Measurements from ENCODE around the gene TFEC. TPM values are rescaled to one million over a fixed set of nuclear protein-coding genes. Genes with fewer than 3 reads are reported as not detected.
"Not testable (repeated sequence)": the region's sequence is repeated elsewhere in the genome, so short reads cannot be mapped to it uniquely, and the experiment has no call there.

TFEC gene
- total and polyA plus RNA-seq, 2 experiments from 2014 or later: not detected

DNA sequence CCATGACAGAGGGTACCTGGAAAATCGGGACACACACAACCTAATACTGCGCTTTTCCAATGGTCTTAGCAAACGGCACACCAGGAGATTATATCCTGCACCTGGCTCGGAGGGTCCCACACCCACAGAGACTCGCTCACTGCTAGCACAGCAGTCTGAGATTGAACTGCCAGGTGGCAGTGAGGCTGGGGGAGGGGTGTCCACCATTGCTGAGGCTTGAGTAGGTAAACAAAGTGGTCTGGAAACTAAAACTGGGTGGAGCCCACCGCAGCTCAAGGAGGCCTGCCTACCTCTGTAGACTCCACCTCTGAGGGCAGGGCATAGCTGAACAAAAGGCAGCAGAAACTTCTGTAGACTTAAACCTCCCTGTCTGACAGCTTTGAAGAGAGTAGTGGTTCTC lies 16.7 kb upstream of the TFEC start:
- not testable (repeated sequence) for H3K27me3 ChIP-seq (ENCODE audit: insufficient read depth); DNase-seq (ENCODE audit: low spot score); ATAC-seq; H3K36me3 ChIP-seq (ENCODE audit: insufficient read depth); H3F3A ChIP-seq (replicated peaks; ENCODE audit: low read depth); H3K4me3 Mint-ChIP-seq; H4K20me1 ChIP-seq (replicated peaks; ENCODE audit: insufficient read depth); H3K27ac ChIP-seq (ENCODE audit: low read depth); H3K27me3 Mint-ChIP-seq (ENCODE audit: insufficient read depth, low read depth, poor library complexity); H3K79me2 ChIP-seq (replicated peaks; ENCODE audit: insufficient read depth); H3K4me1 Mint-ChIP-seq; H3K4me3 ChIP-seq; H3K27ac Mint-ChIP-seq; H2AFZ ChIP-seq; H3K4me2 ChIP-seq; H3K4me1 ChIP-seq (ENCODE audit: insufficient read depth); H3K9me2 ChIP-seq (ENCODE audit: insufficient read depth)
- Mint-ChIP-seq H3K36me3 (ENCODE audit: low read depth) (peaks cover 21% of the 10 kb centered on the region), H3K9me3 (peaks cover 34% of the 10 kb centered on the region)

DNA sequence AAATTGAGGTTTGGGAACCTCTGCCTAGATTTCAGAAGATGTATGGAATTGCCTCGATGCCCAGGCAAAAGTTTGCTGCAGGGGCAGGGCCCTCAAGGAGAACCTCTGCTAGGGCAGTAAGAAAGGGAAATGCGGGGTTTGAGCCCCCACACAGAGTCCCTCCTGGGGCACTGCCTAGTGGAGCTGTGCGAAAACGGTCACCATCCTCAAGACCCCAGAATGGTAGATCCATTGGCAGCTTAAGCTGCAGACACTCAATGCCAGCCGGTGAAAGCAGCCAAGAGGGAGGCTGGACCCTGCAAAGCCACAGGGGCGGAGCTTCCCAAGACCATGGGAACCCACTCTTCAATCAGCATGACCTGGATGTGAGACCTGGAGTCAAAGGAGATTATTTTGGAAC lies 15.0 kb upstream of the TFEC start:
- peaks cover 11% of the 10 kb centered on the region for H3K4me1 Mint-ChIP-seq
- no peak overlapping the region for H3K27ac ChIP-seq (ENCODE audit: low read depth)
- ATAC-seq: no peak
- no peak overlapping the region for H3K4me3 ChIP-seq
- peaks cover 9% of the 10 kb centered on the region for H3K4me1 ChIP-seq (ENCODE audit: insufficient read depth)
- no peak overlapping the region for H2AFZ ChIP-seq
- H3K36me3 Mint-ChIP-seq (ENCODE audit: low read depth): peaks cover 21% of the 10 kb centered on the region
- no peaks in the 10 kb centered on the region for H3F3A ChIP-seq (replicated peaks; ENCODE audit: low read depth)
- H3K27ac Mint-ChIP-seq: no peak overlapping the region
- peaks cover 34% of the 10 kb centered on the region for H3K9me3 Mint-ChIP-seq
- no peaks in the 10 kb centered on the region for H3K9me2 ChIP-seq (ENCODE audit: insufficient read depth)
- no peak for DNase-seq (ENCODE audit: low spot score)
- H3K36me3 ChIP-seq (ENCODE audit: insufficient read depth): 0 out of 2 replicates have a peak, but pooled peaks cover 5% of the 10 kb centered on the region
- H3K27me3 ChIP-seq (ENCODE audit: insufficient read depth): no peaks in the 10 kb centered on the region
- H3K4me3 Mint-ChIP-seq: no peak overlapping the region
- no peaks in the 10 kb centered on the region for H3K79me2 ChIP-seq (replicated peaks; ENCODE audit: insufficient read depth)
- no peaks in the 10 kb centered on the region for H4K20me1 ChIP-seq (replicated peaks; ENCODE audit: insufficient read depth)
- H3K4me2 ChIP-seq: no peak overlapping the region
- peaks cover 6% of the 10 kb centered on the region for H3K27me3 Mint-ChIP-seq (ENCODE audit: insufficient read depth, low read depth, poor library complexity)
- TF ChIP-seq, protein P1, sequence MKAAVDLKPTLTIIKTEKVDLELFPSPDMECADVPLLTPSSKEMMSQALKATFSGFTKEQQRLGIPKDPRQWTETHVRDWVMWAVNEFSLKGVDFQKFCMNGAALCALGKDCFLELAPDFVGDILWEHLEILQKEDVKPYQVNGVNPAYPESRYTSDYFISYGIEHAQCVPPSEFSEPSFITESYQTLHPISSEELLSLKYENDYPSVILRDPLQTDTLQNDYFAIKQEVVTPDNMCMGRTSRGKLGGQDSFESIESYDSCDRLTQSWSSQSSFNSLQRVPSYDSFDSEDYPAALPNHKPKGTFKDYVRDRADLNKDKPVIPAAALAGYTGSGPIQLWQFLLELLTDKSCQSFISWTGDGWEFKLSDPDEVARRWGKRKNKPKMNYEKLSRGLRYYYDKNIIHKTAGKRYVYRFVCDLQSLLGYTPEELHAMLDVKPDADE (IDR thresholded peaks at IDR 0.05): no peak
- no peak for TF ChIP-seq EZH2phosphoT487 (IDR thresholded peaks at IDR 0.05; ENCODE audit: unreplicated experiment)
- no peak for TF ChIP-seq CREB1 (CRISPR knock-in tag; IDR thresholded peaks at IDR 0.05; ENCODE audit: low read depth)
- no peak for TF ChIP-seq EZH2 (IDR thresholded peaks at IDR 0.05; ENCODE audit: low read depth, unreplicated experiment)
- TF ChIP-seq, protein P2, sequence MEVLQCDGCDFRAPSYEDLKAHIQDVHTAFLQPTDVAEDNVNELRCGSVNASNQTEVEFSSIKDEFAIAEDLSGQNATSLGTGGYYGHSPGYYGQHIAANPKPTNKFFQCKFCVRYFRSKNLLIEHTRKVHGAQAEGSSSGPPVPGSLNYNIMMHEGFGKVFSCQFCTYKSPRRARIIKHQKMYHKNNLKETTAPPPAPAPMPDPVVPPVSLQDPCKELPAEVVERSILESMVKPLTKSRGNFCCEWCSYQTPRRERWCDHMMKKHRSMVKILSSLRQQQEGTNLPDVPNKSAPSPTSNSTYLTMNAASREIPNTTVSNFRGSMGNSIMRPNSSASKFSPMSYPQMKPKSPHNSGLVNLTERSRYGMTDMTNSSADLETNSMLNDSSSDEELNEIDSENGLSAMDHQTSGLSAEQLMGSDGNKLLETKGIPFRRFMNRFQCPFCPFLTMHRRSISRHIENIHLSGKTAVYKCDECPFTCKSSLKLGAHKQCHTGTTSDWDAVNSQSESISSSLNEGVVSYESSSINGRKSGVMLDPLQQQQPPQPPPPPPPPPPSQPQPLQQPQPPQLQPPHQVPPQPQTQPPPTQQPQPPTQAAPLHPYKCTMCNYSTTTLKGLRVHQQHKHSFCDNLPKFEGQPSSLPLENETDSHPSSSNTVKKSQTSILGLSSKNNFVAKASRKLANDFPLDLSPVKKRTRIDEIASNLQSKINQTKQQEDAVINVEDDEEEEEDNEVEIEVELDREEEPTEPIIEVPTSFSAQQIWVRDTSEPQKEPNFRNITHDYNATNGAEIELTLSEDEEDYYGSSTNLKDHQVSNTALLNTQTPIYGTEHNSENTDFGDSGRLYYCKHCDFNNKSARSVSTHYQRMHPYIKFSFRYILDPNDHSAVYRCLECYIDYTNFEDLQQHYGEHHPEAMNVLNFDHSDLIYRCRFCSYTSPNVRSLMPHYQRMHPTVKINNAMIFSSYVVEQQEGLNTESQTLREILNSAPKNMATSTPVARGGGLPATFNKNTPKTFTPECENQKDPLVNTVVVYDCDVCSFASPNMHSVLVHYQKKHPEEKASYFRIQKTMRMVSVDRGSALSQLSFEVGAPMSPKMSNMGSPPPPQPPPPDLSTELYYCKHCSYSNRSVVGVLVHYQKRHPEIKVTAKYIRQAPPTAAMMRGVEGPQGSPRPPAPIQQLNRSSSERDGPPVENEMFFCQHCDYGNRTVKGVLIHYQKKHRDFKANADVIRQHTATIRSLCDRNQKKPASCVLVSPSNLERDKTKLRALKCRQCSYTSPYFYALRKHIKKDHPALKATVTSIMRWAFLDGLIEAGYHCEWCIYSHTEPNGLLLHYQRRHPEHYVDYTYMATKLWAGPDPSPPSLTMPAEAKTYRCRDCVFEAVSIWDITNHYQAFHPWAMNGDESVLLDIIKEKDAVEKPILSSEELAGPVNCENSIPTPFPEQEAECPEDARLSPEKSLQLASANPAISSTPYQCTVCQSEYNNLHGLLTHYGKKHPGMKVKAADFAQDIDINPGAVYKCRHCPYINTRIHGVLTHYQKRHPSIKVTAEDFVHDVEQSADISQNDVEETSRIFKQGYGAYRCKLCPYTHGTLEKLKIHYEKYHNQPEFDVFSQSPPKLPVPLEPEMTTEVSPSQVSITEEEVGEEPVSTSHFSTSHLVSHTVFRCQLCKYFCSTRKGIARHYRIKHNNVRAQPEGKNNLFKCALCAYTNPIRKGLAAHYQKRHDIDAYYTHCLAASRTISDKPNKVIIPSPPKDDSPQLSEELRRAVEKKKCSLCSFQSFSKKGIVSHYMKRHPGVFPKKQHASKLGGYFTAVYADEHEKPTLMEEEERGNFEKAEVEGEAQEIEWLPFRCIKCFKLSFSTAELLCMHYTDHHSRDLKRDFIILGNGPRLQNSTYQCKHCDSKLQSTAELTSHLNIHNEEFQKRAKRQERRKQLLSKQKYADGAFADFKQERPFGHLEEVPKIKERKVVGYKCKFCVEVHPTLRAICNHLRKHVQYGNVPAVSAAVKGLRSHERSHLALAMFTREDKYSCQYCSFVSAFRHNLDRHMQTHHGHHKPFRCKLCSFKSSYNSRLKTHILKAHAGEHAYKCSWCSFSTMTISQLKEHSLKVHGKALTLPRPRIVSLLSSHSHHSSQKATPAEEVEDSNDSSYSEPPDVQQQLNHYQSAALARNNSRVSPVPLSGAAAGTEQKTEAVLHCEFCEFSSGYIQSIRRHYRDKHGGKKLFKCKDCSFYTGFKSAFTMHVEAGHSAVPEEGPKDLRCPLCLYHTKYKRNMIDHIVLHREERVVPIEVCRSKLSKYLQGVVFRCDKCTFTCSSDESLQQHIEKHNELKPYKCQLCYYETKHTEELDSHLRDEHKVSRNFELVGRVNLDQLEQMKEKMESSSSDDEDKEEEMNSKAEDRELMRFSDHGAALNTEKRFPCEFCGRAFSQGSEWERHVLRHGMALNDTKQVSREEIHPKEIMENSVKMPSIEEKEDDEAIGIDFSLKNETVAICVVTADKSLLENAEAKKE (CRISPR knock-in tag; IDR thresholded peaks at IDR 0.05): no peak
- TF ChIP-seq STAT1 (IDR thresholded peaks at IDR 0.05; ENCODE audit: unreplicated experiment): no peak
- TF ChIP-seq JUNB (IDR thresholded peaks at IDR 0.05; ENCODE audit: unreplicated experiment): no peak
- TF ChIP-seq ZNF331 (CRISPR knock-in tag; IDR thresholded peaks at IDR 0.05; ENCODE audit: low read depth): no peak
- no peak for TF ChIP-seq POLR2AphosphoS5 (IDR thresholded peaks at IDR 0.05; ENCODE audit: low read depth)
- no peak for TF ChIP-seq NANOG (IDR thresholded peaks at IDR 0.05; ENCODE audit: borderline replicate concordance)
- no peak for TF ChIP-seq ZNF114 (CRISPR knock-in tag; IDR thresholded peaks at IDR 0.05)
- TF ChIP-seq, protein P3, sequence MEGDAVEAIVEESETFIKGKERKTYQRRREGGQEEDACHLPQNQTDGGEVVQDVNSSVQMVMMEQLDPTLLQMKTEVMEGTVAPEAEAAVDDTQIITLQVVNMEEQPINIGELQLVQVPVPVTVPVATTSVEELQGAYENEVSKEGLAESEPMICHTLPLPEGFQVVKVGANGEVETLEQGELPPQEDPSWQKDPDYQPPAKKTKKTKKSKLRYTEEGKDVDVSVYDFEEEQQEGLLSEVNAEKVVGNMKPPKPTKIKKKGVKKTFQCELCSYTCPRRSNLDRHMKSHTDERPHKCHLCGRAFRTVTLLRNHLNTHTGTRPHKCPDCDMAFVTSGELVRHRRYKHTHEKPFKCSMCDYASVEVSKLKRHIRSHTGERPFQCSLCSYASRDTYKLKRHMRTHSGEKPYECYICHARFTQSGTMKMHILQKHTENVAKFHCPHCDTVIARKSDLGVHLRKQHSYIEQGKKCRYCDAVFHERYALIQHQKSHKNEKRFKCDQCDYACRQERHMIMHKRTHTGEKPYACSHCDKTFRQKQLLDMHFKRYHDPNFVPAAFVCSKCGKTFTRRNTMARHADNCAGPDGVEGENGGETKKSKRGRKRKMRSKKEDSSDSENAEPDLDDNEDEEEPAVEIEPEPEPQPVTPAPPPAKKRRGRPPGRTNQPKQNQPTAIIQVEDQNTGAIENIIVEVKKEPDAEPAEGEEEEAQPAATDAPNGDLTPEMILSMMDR (conservative IDR thresholded peaks at IDR 0.05; ENCODE audit: low read depth in 2 of 2): no peak

Data from GM23338 (cell line).